ENCODE data around the gene RNF103. TPM values are rescaled to one million over a fixed set of nuclear protein-coding genes. Genes with fewer than 3 reads are reported as not detected.

RNF103 gene
- total and polyA plus RNA-seq, 2 donors (not counting 3 experiments of a cell fraction or from before 2014, with no cell fraction given): 15.6 to 24.2 TPM

GRCh38 chr2:86596118-86596517 lies 27.5 kb downstream of the RNF103 start:
- no peak for FAIRE-seq
- Histone ChIP-seq H4K20me1 (replicated peaks; ENCODE audit: control insufficient read depth, extremely low read depth, insufficient read depth, low read length) (no peaks in the 10 kb centered on the region), H3K9ac (replicated peaks; ENCODE audit: extremely low read depth, insufficient read depth, low read length) (no peak overlapping the region), H2AFZ (ENCODE audit: low read depth, low read length) (no peak overlapping the region), H3K9me1 (replicated peaks; ENCODE audit: control insufficient read depth, extremely low read depth, insufficient read depth, low read length) (no peaks in the 10 kb centered on the region), H3K9me3 (replicated peaks; ENCODE audit: control insufficient read depth, insufficient read depth, low read length) (no peaks in the 10 kb centered on the region), H3K79me2 (ENCODE audit: control insufficient read depth, insufficient read depth, low read length) (no peaks in the 10 kb centered on the region), H3K27ac (ENCODE audit: insufficient read depth, low read depth, low read length) (no peak overlapping the region), H3K36me3 (ENCODE audit: control insufficient read depth in 2 of 2, extremely low read depth in 1 of 2, insufficient read depth in 2 of 2, low read length in 2 of 2) (no peaks in the 10 kb centered on the region), H3K4me2 (ENCODE audit: insufficient read depth, low read length) (no peak overlapping the region), H3K4me3 (replicated peaks in 1 of 3; ENCODE audit: insufficient read depth in 1 of 3, low read depth in 1 of 3, low read length in 3 of 3) (no peak overlapping the region), H3K4me1 (ENCODE audit: control insufficient read depth, extremely low read depth, insufficient read depth, low read length) (no peaks in the 10 kb centered on the region), H3K27me3 (ENCODE audit: control insufficient read depth in 2 of 2, insufficient read depth in 2 of 2, low read length in 2 of 2) (no peaks in the 10 kb centered on the region)
- dilution Hi-C loops (cut with MboI; ENCODE audit: extremely low pct_ligation_motif_present, low sequenced_read_pairs) (no loop called here), intact Hi-C loops (cut with micrococcal nuclease) (no loop called here)
- BruUV-seq (replicated peaks): no TSS peak
- ChIA-PET CTCF (no interaction called here), POLR2A (no interaction called here)
- no peak for DNase-seq (ENCODE audit: low read depth, low spot score)
- no peak for TF ChIP-seq POLR2A (IDR thresholded peaks at IDR 0.05; ENCODE audit: low read depth, low read length)
- TF ChIP-seq MAX (IDR thresholded peaks at IDR 0.05; ENCODE audit: insufficient read depth, insufficient read length): no peak
- TF ChIP-seq POLR2AphosphoS5 (IDR thresholded peaks at IDR 0.05; ENCODE audit: insufficient read depth, low read depth, low read length): no peak
- TF ChIP-seq JUN (IDR thresholded peaks at IDR 0.05; ENCODE audit: borderline replicate concordance, insufficient read depth, insufficient read length, low read depth): no peak
- no peak for TF ChIP-seq CTCF (IDR thresholded peaks at IDR 0.05; ENCODE audit: extremely low read depth in 1 of 2, insufficient read depth in 1 of 2, low read depth in 1 of 2, low read length in 2 of 2)
- no peak for TF ChIP-seq MYC (IDR thresholded peaks at IDR 0.05; ENCODE audit: low read depth, low read length)
- TF ChIP-seq GATA2 (IDR thresholded peaks at IDR 0.05; ENCODE audit: insufficient read depth, insufficient read length, low read depth, low read length): no peak
- no peak for TF ChIP-seq FOS (IDR thresholded peaks at IDR 0.05; ENCODE audit: borderline replicate concordance, insufficient read depth, low read length)
- no peak for TF ChIP-seq EZH2 (IDR thresholded peaks at IDR 0.05; ENCODE audit: borderline replicate concordance, low read depth, low read length, severe bottlenecking)

Data from endothelial cell of umbilical vein (primary cell).